Breast epithelium (tissue), 4 donors: ENCODE results near the gene SLC4A8. TPM values are rescaled to one million over a fixed set of nuclear protein-coding genes. Genes with fewer than 3 reads are reported as not detected.

Source experiments
- DNase-seq, 2 donors: peaks; one replicate each; pipeline ENCODE4 v3.0.0-alpha.2; 2019; ENCODE audit warnings: low spot score in 2 of 2
- H3K27ac ChIP-seq, 2 donors: fragments of 200-600 bp; sonication (generic) in 1 of 2; one replicate each; pipeline ENCODE4 v1.5.1; 2016 to 2019; ENCODE audit warnings: mild to moderate bottlenecking in 1 of 2
- H3K27me3 ChIP-seq, 2 donors: fragments of 200-600 bp; sonication (generic) in 1 of 2; one replicate each; pipeline versions ENCODE4 v1.5.1 to v1.6.0; 2017 to 2019; ENCODE audit warnings: control low read depth in 1 of 2, mild to moderate bottlenecking in 1 of 2
- H3K36me3 ChIP-seq: fragments of 200-600 bp; one replicate; pipeline ENCODE4 v1.5.1; 2019
- H3K4me1 ChIP-seq, 2 donors: fragments of 200-600 bp; sonication (generic); one replicate each; pipeline ENCODE4 v1.5.1; 2016 to 2019; ENCODE audit warnings: control low read depth in 1 of 2
- H3K4me3 ChIP-seq, 3 donors: fragments of 200-600 bp; sonication (generic); 1 replicate in 2 of 3; 2 replicates in 1 of 3; pipeline ENCODE4 v1.5.1; 2016 to 2019; ENCODE audit warnings: mild to moderate bottlenecking in 3 of 3, moderate library complexity in 2 of 3
- H3K9me3 ChIP-seq, 2 donors: fragments of 200-600 bp; sonication (generic) in 1 of 2; one replicate each; pipeline ENCODE4 v1.5.1; 2016 to 2019; ENCODE audit warnings: control low read depth in 1 of 2
- POLR2A ChIP-seq: fragments of 450-650 bp; IDR thresholded peaks from one replicate; pipeline ENCODE4 v1.6.1; 2016; ENCODE audit warnings: antibody characterized with exemption, mild to moderate bottlenecking, moderate library complexity
- POLR2AphosphoS5 ChIP-seq, 3 donors: sonication (generic); formaldehyde crosslinking; IDR thresholded peaks; one replicate each; pipeline ENCODE4 v1.6.1; 2017; ENCODE audit warnings: antibody characterized with exemption in 3 of 3
- intact Hi-C: fragments of 100-400 bp; cut with DNase I; formaldehyde crosslinking; loops from one replicate; pipeline ENCODE4 v1.15.1; 2023; ENCODE audit warnings: low total_unique reads
- total RNA-seq, 3 donors: library from RNA; depleted of rRNA; stranded (reverse); fragments of >200 nt; gene quantifications; one replicate each; pipeline ENCODE4 v1.1.0, GENCODE V29; 2016
- TF ChIP-seq, protein P1 (sequence below), 3 donors: fragments of 450-650 bp; IDR thresholded peaks; one replicate each; pipeline ENCODE4 v1.5.1; 2016 to 2017; ENCODE audit warnings: antibody characterized with exemption in 3 of 3, mild to moderate bottlenecking in 3 of 3, moderate library complexity in 3 of 3

The SLC4A8 gene
- total RNA-seq, 3 donors from 2014 or later: 0.64 to 8.3 (median 6.2) TPM

DNA sequence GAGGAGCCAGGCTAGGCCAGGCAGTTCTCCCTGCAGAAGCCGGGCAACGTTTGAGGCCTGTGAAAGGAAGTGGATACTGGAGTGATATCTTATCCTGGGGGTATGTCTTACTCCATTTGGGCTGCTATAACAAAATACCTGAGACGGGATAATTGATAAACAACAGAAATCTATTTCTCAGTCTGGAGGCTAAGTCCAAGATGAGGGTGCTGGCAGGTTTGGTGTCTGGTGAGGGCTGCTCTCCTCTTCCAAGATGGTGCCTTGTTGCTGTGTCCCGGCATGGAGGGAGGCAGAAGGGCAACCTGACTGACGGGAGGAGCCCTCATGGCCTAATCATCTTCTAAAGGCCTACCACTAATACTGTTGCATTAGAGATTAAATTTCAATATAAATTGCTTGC is 17.8 kb upstream of the SLC4A8 start:
- Histone ChIP-seq H3K36me3 (no peaks in the 10 kb centered on the region), H3K27ac (no peak overlapping the region), H3K4me3 (no peak overlapping the region), H3K27me3 (no peaks in the 10 kb centered on the region), H3K4me1 (no peaks in the 10 kb centered on the region), H3K9me3 (no peaks in the 10 kb centered on the region)
- intact Hi-C loops: no loop called here
- TF ChIP-seq POLR2A (no peak), POLR2AphosphoS5 (IDR thresholded peaks at IDR 0.05) (no peak)
- TF ChIP-seq, protein P1, sequence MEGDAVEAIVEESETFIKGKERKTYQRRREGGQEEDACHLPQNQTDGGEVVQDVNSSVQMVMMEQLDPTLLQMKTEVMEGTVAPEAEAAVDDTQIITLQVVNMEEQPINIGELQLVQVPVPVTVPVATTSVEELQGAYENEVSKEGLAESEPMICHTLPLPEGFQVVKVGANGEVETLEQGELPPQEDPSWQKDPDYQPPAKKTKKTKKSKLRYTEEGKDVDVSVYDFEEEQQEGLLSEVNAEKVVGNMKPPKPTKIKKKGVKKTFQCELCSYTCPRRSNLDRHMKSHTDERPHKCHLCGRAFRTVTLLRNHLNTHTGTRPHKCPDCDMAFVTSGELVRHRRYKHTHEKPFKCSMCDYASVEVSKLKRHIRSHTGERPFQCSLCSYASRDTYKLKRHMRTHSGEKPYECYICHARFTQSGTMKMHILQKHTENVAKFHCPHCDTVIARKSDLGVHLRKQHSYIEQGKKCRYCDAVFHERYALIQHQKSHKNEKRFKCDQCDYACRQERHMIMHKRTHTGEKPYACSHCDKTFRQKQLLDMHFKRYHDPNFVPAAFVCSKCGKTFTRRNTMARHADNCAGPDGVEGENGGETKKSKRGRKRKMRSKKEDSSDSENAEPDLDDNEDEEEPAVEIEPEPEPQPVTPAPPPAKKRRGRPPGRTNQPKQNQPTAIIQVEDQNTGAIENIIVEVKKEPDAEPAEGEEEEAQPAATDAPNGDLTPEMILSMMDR (IDR thresholded peaks at IDR 0.05): no peak
- no peak for DNase-seq

DNA sequence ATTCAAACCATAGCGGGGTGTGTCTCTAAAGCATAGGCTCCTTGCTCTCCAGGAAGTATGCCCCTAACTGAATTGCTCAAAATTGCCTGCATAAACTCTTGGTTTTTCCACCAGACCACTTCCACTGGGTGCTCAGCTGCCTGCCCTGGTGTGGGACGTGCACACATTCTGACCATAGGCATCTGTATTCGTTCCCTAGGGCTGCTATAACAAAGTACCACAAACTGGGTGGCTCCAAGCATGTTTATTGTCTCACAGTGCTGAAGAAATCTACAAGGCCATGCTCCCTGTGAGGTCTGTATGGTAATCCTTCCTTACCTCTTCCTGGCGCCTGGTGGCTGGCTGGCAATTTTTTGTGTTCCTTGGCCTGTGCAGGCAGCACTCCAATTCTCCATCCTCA is 17.0 kb upstream of the SLC4A8 start:
- no peak for DNase-seq
- intact Hi-C loops: no loop called here

GRCh38 chr12:51409846-51410245 is 14.8 kb upstream of the SLC4A8 start:
- no peaks in the 10 kb centered on the region for H3K36me3 ChIP-seq
- no peaks in the 10 kb centered on the region for H3K27me3 ChIP-seq
- H3K4me1 ChIP-seq: no peaks in the 10 kb centered on the region
- no peak overlapping the region for H3K27ac ChIP-seq
- no peak overlapping the region for H3K4me3 ChIP-seq
- no peaks in the 10 kb centered on the region for H3K9me3 ChIP-seq
- DNase-seq: no peak
- intact Hi-C loops: no loop called here
- TF ChIP-seq POLR2A (no peak), POLR2AphosphoS5 (IDR thresholded peaks at IDR 0.05) (no peak)
- TF ChIP-seq, protein P1 (IDR thresholded peaks at IDR 0.05): no peak

More for the DNA sequence above, 17.0 kb upstream of the SLC4A8 start:
- H3K9me3 ChIP-seq: no peaks in the 10 kb centered on the region
- H3K36me3 ChIP-seq: no peaks in the 10 kb centered on the region
- H3K27ac ChIP-seq: no peak overlapping the region
- H3K4me3 ChIP-seq: no peak overlapping the region
- no peaks in the 10 kb centered on the region for H3K4me1 ChIP-seq
- H3K27me3 ChIP-seq: no peaks in the 10 kb centered on the region
- TF ChIP-seq, protein P1 (IDR thresholded peaks at IDR 0.05): no peak
- TF ChIP-seq POLR2AphosphoS5 (IDR thresholded peaks at IDR 0.05) (no peak), POLR2A (no peak)

GRCh38 chr12:51413149-51413548 is 11.5 kb upstream of the SLC4A8 start:
- H3K27ac ChIP-seq: no peak overlapping the region
- no peak for DNase-seq
- no peaks in the 10 kb centered on the region for H3K27me3 ChIP-seq
- H3K4me3 ChIP-seq: no peak overlapping the region
- no peaks in the 10 kb centered on the region for H3K36me3 ChIP-seq
- H3K4me1 ChIP-seq: no peaks in the 10 kb centered on the region
- TF ChIP-seq POLR2AphosphoS5 (IDR thresholded peaks at IDR 0.05) (no peak), POLR2A (no peak)
- TF ChIP-seq, protein P1 (IDR thresholded peaks at IDR 0.05): no peak
- intact Hi-C loops: no loop called here
- H3K9me3 ChIP-seq: no peaks in the 10 kb centered on the region

DNA sequence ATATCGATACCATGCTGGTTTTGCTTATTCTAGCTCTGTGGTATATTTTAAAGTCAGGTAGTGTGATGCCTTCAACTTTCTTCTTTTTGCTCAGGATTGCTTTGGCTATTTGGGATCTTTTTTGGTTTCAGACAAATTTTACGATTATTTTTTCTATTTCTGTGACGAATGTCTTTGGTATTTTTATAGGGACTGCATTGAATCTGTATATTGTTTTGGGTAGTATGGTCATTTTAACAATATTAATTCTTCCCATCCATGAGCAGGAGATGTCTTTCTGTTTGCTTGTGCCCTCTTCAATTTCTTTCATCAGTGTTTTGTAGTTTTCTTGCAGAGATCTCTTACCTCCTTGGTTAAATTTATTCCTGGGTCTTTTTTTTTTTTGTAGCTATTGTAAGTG is 10.8 kb upstream of the SLC4A8 start:
- no peaks in the 10 kb centered on the region for H3K9me3 ChIP-seq
- H3K27ac ChIP-seq: no peak overlapping the region
- intact Hi-C loops: no loop called here
- H3K27me3 ChIP-seq: no peaks in the 10 kb centered on the region
- H3K4me1 ChIP-seq: no peaks in the 10 kb centered on the region
- DNase-seq: no peak
- H3K36me3 ChIP-seq: no peaks in the 10 kb centered on the region
- H3K4me3 ChIP-seq: no peak overlapping the region
- TF ChIP-seq POLR2A: no peak
- TF ChIP-seq, protein P1 (IDR thresholded peaks at IDR 0.05): no peak
- TF ChIP-seq POLR2AphosphoS5 (IDR thresholded peaks at IDR 0.05): no peak
